Middle frontal gyrus (tissue), 1 donor: Measurements from ENCODE around the gene ZNF420.

Source experiments
- DNase-seq: peaks from one replicate; pipeline ENCODE4 v3.0.0-alpha.2; 2015; ENCODE audit warnings: low spot score; ENCODE audit errors: extremely low spot score

ZNF420 gene

GRCh38 chr19:37136111-37136510 is 57.9 kb downstream of the ZNF420 start:
- DNase-seq = no peak

GRCh38 chr19:37148214-37148613 is 70.0 kb downstream of the ZNF420 start:
- no peak for DNase-seq

- DNase-seq = no peak
These were observed 81.9 kb downstream of the ZNF420 start for GRCh38 chr19:37160153-37160552.

GRCh38 chr19:37165635-37166034 is 87.4 kb downstream of the ZNF420 start:
- DNase-seq = no peak

GRCh38 chr19:37172368-37173366 is 94.4 kb downstream of the ZNF420 start, which contains the start of gene ZNF585A:
TSS of gene ZNF585A (minus strand) at chr19:37172695. CDS start at chr19:37169910, 2,785 bp downstream.
- peak; percentile 92 for DNase-seq
